ENCODE measurements around the gene PRPF40B.

PRPF40B gene

GRCh38 chr12:49632986-49633702 lies 9.8 kb downstream of the PRPF40B start:
- no peak overlapping the region for H3K27ac ChIP-seq
- TF ChIP-seq ZFX (IDR thresholded peaks at IDR 0.05) (no peak), CTCF (conservative IDR thresholded peaks at IDR 0.05) (no peak)

- no peak overlapping the region for H3K27ac ChIP-seq
- TF ChIP-seq CTCF (conservative IDR thresholded peaks at IDR 0.05) (no peak), ZFX (IDR thresholded peaks at IDR 0.05) (no peak)
These were observed 10.5 kb downstream of the PRPF40B start for GRCh38 chr12:49633703-49634345.

- TF ChIP-seq CTCF (conservative IDR thresholded peaks at IDR 0.05) (no peak), ZFX (IDR thresholded peaks at IDR 0.05) (no peak)
- no peak overlapping the region for H3K27ac ChIP-seq
These were observed 11.7 kb downstream of the PRPF40B start for GRCh38 chr12:49635036-49635435.

- no peak overlapping the region for H3K27ac ChIP-seq
- no peak for TF ChIP-seq ZFX (IDR thresholded peaks at IDR 0.05)
- no peak for TF ChIP-seq CTCF (conservative IDR thresholded peaks at IDR 0.05)
These were observed 12.3 kb downstream of the PRPF40B start for GRCh38 chr12:49635656-49636055.

- no peak overlapping the region for H3K27ac ChIP-seq
- TF ChIP-seq CTCF (conservative IDR thresholded peaks at IDR 0.05) (no peak), ZFX (IDR thresholded peaks at IDR 0.05) (no peak)
These were observed 13.2 kb downstream of the PRPF40B start for GRCh38 chr12:49636574-49636973.

GRCh38 chr12:49636979-49637755 lies 13.8 kb downstream of the PRPF40B start:
- no peak for TF ChIP-seq ZFX (IDR thresholded peaks at IDR 0.05)
- peak; percentile 75 for TF ChIP-seq CTCF (conservative IDR thresholded peaks at IDR 0.05)
- no peak overlapping the region for H3K27ac ChIP-seq
